ENCODE measurements around the gene KLHL3.

Gene KLHL3

GRCh38 chr5:137705106-137705505 lies 30.8 kb downstream of the KLHL3 start:
- DNase-seq: no peak

GRCh38 chr5:137703565-137703964 lies 32.3 kb downstream of the KLHL3 start:
- DNase-seq: no peak

- no peak for DNase-seq
These were observed 35.6 kb downstream of the KLHL3 start for GRCh38 chr5:137700282-137700680.

GRCh38 chr5:137699336-137700281 lies 36.3 kb downstream of the KLHL3 start:
- DNase-seq: no peak

- DNase-seq: no peak
These were observed 39.4 kb downstream of the KLHL3 start for GRCh38 chr5:137696481-137696880.

GRCh38 chr5:137695651-137696428 lies 40.0 kb downstream of the KLHL3 start:
- DNase-seq: peak; percentile 0

GRCh38 chr5:137693951-137694721 lies 41.8 kb downstream of the KLHL3 start:
- DNase-seq: no peak

GRCh38 chr5:137693307-137693950 lies 42.5 kb downstream of the KLHL3 start:
- DNase-seq: no peak

GRCh38 chr5:137689306-137689705 lies 46.6 kb downstream of the KLHL3 start:
- no peak for DNase-seq

- no peak for DNase-seq
These were observed 47.6 kb downstream of the KLHL3 start for GRCh38 chr5:137688210-137688840.

GRCh38 chr5:137684761-137685160 lies 51.1 kb downstream of the KLHL3 start:
- DNase-seq: no peak

- DNase-seq: no peak
These were observed 54.7 kb downstream of the KLHL3 start for GRCh38 chr5:137681191-137681590.

- no peak for DNase-seq
These were observed 56.0 kb downstream of the KLHL3 start for GRCh38 chr5:137679910-137680309.

- DNase-seq: no peak
These were observed 56.7 kb downstream of the KLHL3 start for GRCh38 chr5:137679195-137679594.

- DNase-seq: no peak
These were observed 63.0 kb downstream of the KLHL3 start for GRCh38 chr5:137672881-137673280.

GRCh38 chr5:137672001-137672400 lies 63.9 kb downstream of the KLHL3 start:
- DNase-seq: no peak

GRCh38 chr5:137669811-137670210 lies 66.1 kb downstream of the KLHL3 start:
- DNase-seq: no peak

- DNase-seq: no peak
These were observed 67.3 kb downstream of the KLHL3 start for GRCh38 chr5:137668637-137669036.

GRCh38 chr5:137667341-137667740 lies 68.5 kb downstream of the KLHL3 start:
- no peak for DNase-seq

GRCh38 chr5:137666901-137667300 lies 69.0 kb downstream of the KLHL3 start:
- no peak for DNase-seq

- DNase-seq: no peak
These were observed 69.4 kb downstream of the KLHL3 start for GRCh38 chr5:137666461-137666850.
